GM12873 (cell line): ENCODE results near the gene KDM2B.

Experiments
- CTCF ChIP-seq: IDR thresholded peaks from 2 replicates; pipeline ENCODE4 v1.5.1; 2012; ENCODE audit warnings: low read depth, mild to moderate bottlenecking, moderate library complexity, low read length, control low read depth; ENCODE audit not compliant: insufficient read depth; ENCODE audit errors: missing control alignments

Gene KDM2B

GRCh38 chr12:121427556-121428050, 153.2 kb downstream of the KDM2B start:
- no peak for TF ChIP-seq CTCF

GRCh38 chr12:121424624-121424975, 156.2 kb downstream of the KDM2B start:
- TF ChIP-seq CTCF = no peak

- no peak for TF ChIP-seq CTCF
Observed at GRCh38 chr12:121423682-121424623, 156.9 kb downstream of the KDM2B start.

GRCh38 chr12:121423253-121423652, 157.6 kb downstream of the KDM2B start:
- no peak for TF ChIP-seq CTCF

- TF ChIP-seq CTCF = no peak
Observed at GRCh38 chr12:121420109-121420508, 160.7 kb downstream of the KDM2B start.

GRCh38 chr12:121417847-121418246, 163.0 kb downstream of the KDM2B start:
- TF ChIP-seq CTCF = no peak

- no peak for TF ChIP-seq CTCF
Observed at GRCh38 chr12:121413917-121414316, 166.9 kb downstream of the KDM2B start.
